ENCODE results near the gene FARP1.

FARP1 gene

DNA sequence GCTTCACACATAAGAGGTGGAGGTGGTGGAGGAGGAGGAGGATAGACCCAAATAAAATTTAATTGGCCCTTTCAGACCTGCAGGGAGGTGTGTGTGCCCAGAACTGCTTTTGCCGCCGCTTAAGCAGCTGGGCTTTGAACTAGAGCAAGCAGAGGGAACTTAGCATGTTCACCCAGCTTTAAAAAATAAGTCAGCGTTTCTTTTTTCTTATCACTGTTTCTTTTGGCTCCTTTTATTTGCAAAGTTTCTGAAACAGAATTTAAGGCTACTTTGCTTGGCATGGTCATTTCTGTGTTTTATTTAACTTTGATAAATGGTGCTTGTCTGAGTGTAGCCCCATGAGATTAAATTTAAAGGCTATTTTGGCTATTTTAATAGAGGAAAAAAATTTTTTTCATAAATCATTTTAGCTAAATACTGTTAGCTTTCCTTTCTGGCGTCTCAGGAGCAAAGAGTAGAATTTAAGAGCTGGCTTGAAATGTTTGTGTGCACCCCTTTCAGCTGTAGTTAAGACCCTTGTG, 77.4 kb downstream of the FARP1 start:
- no peak for DNase-seq (ENCODE audit: low read depth)
- TF ChIP-seq, protein P1, sequence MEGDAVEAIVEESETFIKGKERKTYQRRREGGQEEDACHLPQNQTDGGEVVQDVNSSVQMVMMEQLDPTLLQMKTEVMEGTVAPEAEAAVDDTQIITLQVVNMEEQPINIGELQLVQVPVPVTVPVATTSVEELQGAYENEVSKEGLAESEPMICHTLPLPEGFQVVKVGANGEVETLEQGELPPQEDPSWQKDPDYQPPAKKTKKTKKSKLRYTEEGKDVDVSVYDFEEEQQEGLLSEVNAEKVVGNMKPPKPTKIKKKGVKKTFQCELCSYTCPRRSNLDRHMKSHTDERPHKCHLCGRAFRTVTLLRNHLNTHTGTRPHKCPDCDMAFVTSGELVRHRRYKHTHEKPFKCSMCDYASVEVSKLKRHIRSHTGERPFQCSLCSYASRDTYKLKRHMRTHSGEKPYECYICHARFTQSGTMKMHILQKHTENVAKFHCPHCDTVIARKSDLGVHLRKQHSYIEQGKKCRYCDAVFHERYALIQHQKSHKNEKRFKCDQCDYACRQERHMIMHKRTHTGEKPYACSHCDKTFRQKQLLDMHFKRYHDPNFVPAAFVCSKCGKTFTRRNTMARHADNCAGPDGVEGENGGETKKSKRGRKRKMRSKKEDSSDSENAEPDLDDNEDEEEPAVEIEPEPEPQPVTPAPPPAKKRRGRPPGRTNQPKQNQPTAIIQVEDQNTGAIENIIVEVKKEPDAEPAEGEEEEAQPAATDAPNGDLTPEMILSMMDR (conservative IDR thresholded peaks at IDR 0.05; ENCODE audit: control insufficient read depth, insufficient read depth, low read depth, low read length), result no peak
- H3K4me3 ChIP-seq (ENCODE audit: control insufficient read depth, low read depth, low read length), result no peak overlapping the region

- no peak overlapping the region for H3K4me3 ChIP-seq (ENCODE audit: control insufficient read depth, low read depth, low read length)
- TF ChIP-seq, protein P1 (conservative IDR thresholded peaks at IDR 0.05; ENCODE audit: control insufficient read depth, insufficient read depth, low read depth, low read length), result no peak
- peak; percentile 71 for DNase-seq (ENCODE audit: low read depth)
These were observed 78.3 kb downstream of the FARP1 start for GRCh38 chr13:98221234-98221633.

- TF ChIP-seq, protein P1 (conservative IDR thresholded peaks at IDR 0.05; ENCODE audit: control insufficient read depth, insufficient read depth, low read depth, low read length), result no peak
- peak; percentile 18 for DNase-seq (ENCODE audit: low read depth)
- H3K4me3 ChIP-seq (ENCODE audit: control insufficient read depth, low read depth, low read length), result no peak overlapping the region
These were observed 79.2 kb downstream of the FARP1 start for GRCh38 chr13:98222081-98222554.

GRCh38 chr13:98222816-98223215, 79.9 kb downstream of the FARP1 start:
- TF ChIP-seq, protein P1 (conservative IDR thresholded peaks at IDR 0.05; ENCODE audit: control insufficient read depth, insufficient read depth, low read depth, low read length), result no peak
- DNase-seq (ENCODE audit: low read depth), result no peak

DNA sequence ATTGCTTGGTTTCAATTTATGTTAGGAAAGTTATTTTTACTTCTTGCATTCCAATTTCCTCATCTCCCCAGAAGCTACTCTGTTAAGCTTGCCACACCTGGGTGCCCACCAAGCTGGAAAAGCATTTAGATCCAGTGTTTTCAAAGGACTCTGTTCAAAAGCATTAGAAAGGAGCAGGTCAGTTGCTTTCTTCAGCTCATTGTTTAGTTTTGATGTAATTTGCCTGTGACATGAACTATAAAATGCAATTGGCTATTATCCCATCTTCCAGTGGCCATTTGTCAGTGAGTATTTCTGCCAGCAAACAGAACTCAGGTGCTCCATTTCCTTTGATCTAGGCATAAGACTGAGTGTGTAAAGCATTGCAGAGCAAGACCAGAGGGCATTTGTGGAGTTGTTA, 80.8 kb downstream of the FARP1 start:
- no peak for DNase-seq (ENCODE audit: low read depth)
- H3K4me3 ChIP-seq (ENCODE audit: control insufficient read depth, low read depth, low read length), result no peak overlapping the region
- TF ChIP-seq, protein P1 (conservative IDR thresholded peaks at IDR 0.05; ENCODE audit: control insufficient read depth, insufficient read depth, low read depth, low read length), result no peak

More at GRCh38 chr13:98222816-98223215, 79.9 kb downstream of the FARP1 start:
- no peak overlapping the region for H3K4me3 ChIP-seq (ENCODE audit: control insufficient read depth, low read depth, low read length)

- TF ChIP-seq, protein P1 (conservative IDR thresholded peaks at IDR 0.05; ENCODE audit: control insufficient read depth, insufficient read depth, low read depth, low read length), result no peak
- H3K4me3 ChIP-seq (ENCODE audit: control insufficient read depth, low read depth, low read length), result no peak overlapping the region
- DNase-seq (ENCODE audit: low read depth), result no peak
These were observed 81.7 kb downstream of the FARP1 start for GRCh38 chr13:98224557-98224956.
